DMS 273 treated with DMSO at 0.1 percent for 48 hours (cell line): Measurements from ENCODE around the gene TUBB.
A peak's percentile ranks its signal among the peaks of the same experiment; 100 is the strongest.

ENCODE experiments used
- DNase-seq: peaks from one replicate; lab custom pipeline; 2025; lab: John Stamatoyannopoulos, UW

TUBB gene

DNA sequence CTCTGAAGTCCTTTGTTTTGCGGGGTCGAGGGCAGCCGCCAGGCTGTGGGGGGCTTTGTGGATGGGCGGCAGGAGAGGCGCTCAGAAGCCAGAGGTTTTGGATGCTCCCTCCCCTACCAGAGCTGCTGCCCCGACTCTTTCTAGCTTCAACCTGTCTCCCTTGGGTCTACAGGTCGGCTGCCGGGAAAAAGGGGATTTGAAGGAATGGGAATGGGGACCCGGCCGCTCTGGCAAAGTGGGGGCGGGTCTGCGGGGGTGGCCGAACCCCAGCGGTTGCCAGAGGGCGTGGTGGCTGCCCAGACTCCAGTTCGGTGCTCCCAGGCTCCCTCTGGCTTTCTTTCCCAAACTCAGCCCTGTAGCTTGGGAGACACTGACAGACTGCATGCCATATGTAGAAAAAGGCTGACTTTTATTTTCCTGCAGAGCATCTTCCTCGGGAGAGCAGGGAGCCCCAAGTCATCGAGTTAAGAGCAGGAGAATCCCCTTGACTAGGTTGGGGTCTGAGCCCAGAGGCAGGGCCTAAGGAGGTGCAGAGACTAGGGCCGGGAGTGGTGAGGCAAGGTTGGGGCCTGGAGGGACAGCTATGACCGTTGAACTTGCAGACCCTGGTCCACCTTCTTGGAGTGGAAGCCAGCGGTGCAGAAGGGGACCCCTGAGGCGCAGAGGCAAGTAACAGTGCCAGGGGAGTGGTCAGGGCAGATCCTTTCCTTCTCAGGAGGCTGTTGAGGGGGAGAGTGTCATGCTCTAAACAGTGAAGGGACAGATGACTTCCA is 32.3 kb upstream of the TUBB start:
- no peak for DNase-seq

- DNase-seq, result no peak
These were observed 31.6 kb upstream of the TUBB start for GRCh38 chr6:30688569-30688968.

GRCh38 chr6:30689022-30689865 is 30.9 kb upstream of the TUBB start:
- no peak for DNase-seq

GRCh38 chr6:30689985-30690384 is 30.2 kb upstream of the TUBB start:
- DNase-seq, result no peak

GRCh38 chr6:30690403-30691207 is 29.5 kb upstream of the TUBB start, which contains the start of gene NRM:
Gene NRM, minus strand, starts transcription at chr6:30690984. Its CDS starts 10 bp downstream, at chr6:30690974.
- peak; percentile 76 for DNase-seq

GRCh38 chr6:30691208-30691847 is 28.8 kb upstream of the TUBB start:
- DNase-seq, result no peak

- DNase-seq, result no peak
These were observed 23.7 kb upstream of the TUBB start for GRCh38 chr6:30696432-30696831.

- no peak for DNase-seq
These were observed 19.8 kb upstream of the TUBB start for GRCh38 chr6:30700340-30700739.

- no peak for DNase-seq
These were observed 17.1 kb upstream of the TUBB start for GRCh38 chr6:30703011-30703410.

- no peak for DNase-seq
These were observed 16.3 kb upstream of the TUBB start for GRCh38 chr6:30703821-30704220.

- no peak for DNase-seq
These were observed 14.5 kb upstream of the TUBB start for GRCh38 chr6:30705620-30706019.

DNA sequence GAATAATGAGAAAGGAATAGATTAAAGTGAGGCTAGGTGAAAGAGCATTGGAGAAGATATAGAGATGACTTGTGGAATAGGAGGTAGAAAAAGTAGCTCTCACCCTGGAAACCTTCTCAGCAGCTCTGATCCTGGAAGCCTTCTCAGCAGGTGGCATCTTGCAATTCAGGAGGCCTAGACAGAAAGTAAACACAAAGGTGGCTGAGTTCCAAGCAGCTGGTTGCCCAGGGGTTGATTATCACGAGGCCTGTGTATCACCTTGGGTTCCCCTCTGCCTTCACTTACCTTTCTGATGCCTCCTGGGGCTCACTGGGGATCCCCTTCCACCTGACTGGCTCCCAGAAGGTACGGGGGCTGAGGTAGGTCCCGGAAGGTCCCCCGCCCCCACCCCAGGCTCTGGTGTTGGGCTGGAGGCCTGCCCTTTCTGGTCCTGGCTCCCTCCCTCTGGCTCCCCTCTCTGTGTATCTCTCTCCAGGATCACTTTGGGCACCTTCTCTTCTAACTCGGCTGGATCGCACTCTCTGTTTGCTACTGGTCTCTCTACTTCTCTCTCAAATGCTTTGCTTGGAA is 12.8 kb upstream of the TUBB start:
- no peak for DNase-seq

DNA sequence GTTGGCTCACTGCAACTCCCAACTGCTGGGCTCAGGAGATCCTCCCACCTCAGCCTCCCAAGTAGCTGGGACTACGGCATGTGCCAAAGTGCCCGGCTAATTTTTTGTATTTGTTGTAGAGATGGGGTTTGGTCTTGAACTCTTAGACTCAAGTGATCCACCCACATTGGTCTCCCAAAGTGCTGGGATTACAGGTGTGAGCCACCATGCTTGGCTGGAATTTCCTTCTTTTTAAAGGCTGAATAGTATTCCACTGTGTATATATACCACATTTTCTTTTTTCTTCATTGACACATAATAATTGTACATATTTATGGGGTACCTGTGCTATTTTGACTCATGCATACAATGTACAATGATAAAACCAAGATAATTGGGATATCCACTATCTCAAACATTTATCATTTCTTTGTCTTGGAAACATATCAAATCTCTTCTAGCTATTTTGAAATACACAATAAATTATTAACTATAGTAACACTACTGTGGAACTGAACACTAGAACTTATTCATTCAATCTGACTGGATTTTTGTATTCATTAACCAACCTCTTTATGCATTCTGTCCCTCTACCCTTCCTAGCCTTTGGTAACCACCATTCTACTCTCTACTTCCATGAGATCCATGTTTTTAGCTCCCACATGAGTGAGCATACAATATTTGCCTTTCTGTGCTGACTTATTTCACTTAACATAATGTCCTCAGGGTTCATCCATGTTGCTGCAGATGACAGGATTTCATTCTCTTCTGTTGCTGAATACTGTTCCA is 10.9 kb upstream of the TUBB start:
- no peak for DNase-seq

- no peak for DNase-seq
These were observed 8.3 kb upstream of the TUBB start for GRCh38 chr6:30711758-30712380.

GRCh38 chr6:30712441-30712945 is 7.7 kb upstream of the TUBB start:
- no peak for DNase-seq

GRCh38 chr6:30714263-30714662 is 5.9 kb upstream of the TUBB start:
- no peak for DNase-seq

GRCh38 chr6:30716879-30717128 is 3.3 kb upstream of the TUBB start:
- DNase-seq, result no peak

GRCh38 chr6:30717129-30717844 is 2.9 kb upstream of the TUBB start, which contains the start of gene MDC1:
Gene MDC1, minus strand, starts transcription at chr6:30717281. Its CDS starts 2,106 bp downstream, at chr6:30715175.
- peak; percentile 99 for DNase-seq
